Measurements from ENCODE around the gene CSNK1A1.

The CSNK1A1 gene

DNA sequence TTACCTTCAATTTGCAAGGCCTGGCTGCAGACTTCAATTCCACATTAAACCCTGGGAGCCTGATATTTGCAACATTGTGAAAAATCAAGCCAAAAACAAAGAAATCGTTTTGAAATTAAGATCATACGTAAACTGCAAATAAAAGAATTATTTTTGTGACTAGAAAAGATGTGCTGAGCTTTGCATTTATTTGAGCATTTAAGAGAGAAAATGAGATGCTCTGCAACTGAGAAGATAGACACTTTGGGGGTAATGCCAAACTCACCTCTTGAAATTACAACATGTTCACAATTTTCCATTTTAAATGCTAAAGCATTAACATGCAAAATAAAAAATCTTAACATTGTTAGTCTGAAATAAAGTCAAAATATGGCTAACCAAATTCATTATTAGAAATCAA, 46.6 kb downstream of the CSNK1A1 start:
- no peaks in the 10 kb centered on the region for H3K9me3 ChIP-seq (ENCODE audit: control insufficient read depth, low read length)
- H2AK5ac ChIP-seq (ENCODE audit: low read length, severe bottlenecking) = no peak overlapping the region
- DNase-seq = no peak
- no peak overlapping the region for H3K4ac ChIP-seq (ENCODE audit: low read depth in 1 of 2, low read length in 2 of 2)
- peak overlapping the region; percentile 33 for H3K9ac ChIP-seq (ENCODE audit: low read length)
- WGBS = 95% methylated on average over 2 of the region's 2 CpGs
- peaks cover 6% of the 10 kb centered on the region for H3K4me1 ChIP-seq (ENCODE audit: control insufficient read depth, insufficient read depth, low read depth, low read length)
- peaks cover 32 to 88% of the 10 kb centered on the region in 2 experiments for H3K36me3 ChIP-seq (ENCODE audit: control insufficient read depth in 1 of 2, insufficient read depth in 2 of 2, low read depth in 1 of 2, low read length in 2 of 2)
- no peak overlapping the region for H3K23ac ChIP-seq (ENCODE audit: low read length in 2 of 2)
- no peak overlapping the region for H2BK15ac ChIP-seq (ENCODE audit: low read depth, poor library complexity, severe bottlenecking)
- H2BK5ac ChIP-seq (ENCODE audit: low read depth, low read length, poor library complexity, severe bottlenecking) = no peak overlapping the region
- no peak overlapping the region for H3K4me2 ChIP-seq (ENCODE audit: low read length, poor library complexity, severe bottlenecking)
- H3K14ac ChIP-seq (ENCODE audit: low read length in 2 of 2) = no peak overlapping the region
- no peak overlapping the region for H3K4me3 ChIP-seq (ENCODE audit: insufficient read depth in 1 of 2, low read depth in 1 of 2, low read length in 2 of 2)
- no peak overlapping the region for H2BK120ac ChIP-seq (ENCODE audit: low read depth, low read length)
- H4K8ac ChIP-seq (ENCODE audit: low read length) = no peak overlapping the region
- H3K27me3 ChIP-seq (ENCODE audit: control insufficient read depth in 1 of 2, insufficient read depth in 1 of 2, low read length in 2 of 2) = no peaks in the 10 kb centered on the region
- H4K91ac ChIP-seq (ENCODE audit: low read length) = no peak overlapping the region
- peaks cover 8% of the 10 kb centered on the region for H3K79me1 ChIP-seq (replicated peaks; ENCODE audit: low read length, poor library complexity, severe bottlenecking)
- no peak overlapping the region for H2BK12ac ChIP-seq (ENCODE audit: low read length in 2 of 2)
- H3K18ac ChIP-seq (ENCODE audit: low read depth in 1 of 2, low read length in 2 of 2) = no peak overlapping the region
- H3K27ac ChIP-seq (ENCODE audit: low read length, poor library complexity, severe bottlenecking) = no peak overlapping the region
- no peak overlapping the region for H2AFZ ChIP-seq (ENCODE audit: low read depth, low read length)

DNA sequence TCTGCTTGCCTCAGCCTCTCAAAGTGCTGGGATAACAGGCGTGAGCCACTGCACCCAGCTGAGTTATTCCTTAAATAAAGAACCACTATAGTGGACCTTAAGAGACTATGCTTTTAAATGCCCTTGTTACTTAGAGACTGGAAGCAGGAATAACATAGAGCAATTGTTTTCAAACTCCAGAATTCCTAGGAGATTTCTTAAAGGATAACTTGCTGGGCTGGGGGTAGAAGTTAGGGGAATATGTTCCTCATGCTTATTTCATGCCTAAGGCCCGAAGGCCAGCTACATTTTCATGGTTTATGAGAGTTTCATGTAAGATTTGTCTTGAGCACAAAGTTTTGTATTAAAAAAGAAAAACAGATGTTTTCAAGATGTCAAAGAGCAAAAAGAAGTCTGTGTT, 48.2 kb downstream of the CSNK1A1 start:
- H3K4me3 ChIP-seq (ENCODE audit: insufficient read depth in 1 of 2, low read depth in 1 of 2, low read length in 2 of 2) = no peak overlapping the region
- H4K8ac ChIP-seq (ENCODE audit: low read length) = no peak overlapping the region
- no peak overlapping the region for H2AFZ ChIP-seq (ENCODE audit: low read depth, low read length)
- H2BK12ac ChIP-seq (ENCODE audit: low read length in 2 of 2) = no peak overlapping the region
- no peak overlapping the region for H2BK5ac ChIP-seq (ENCODE audit: low read depth, low read length, poor library complexity, severe bottlenecking)
- H3K4ac ChIP-seq (ENCODE audit: low read depth in 1 of 2, low read length in 2 of 2) = no peak overlapping the region
- no peak overlapping the region for H3K4me2 ChIP-seq (ENCODE audit: low read length, poor library complexity, severe bottlenecking)
- H3K9me3 ChIP-seq (ENCODE audit: control insufficient read depth, low read length) = no peaks in the 10 kb centered on the region
- peaks cover 22 to 88% of the 10 kb centered on the region in 2 experiments for H3K36me3 ChIP-seq (ENCODE audit: control insufficient read depth in 1 of 2, insufficient read depth in 2 of 2, low read depth in 1 of 2, low read length in 2 of 2)
- DNase-seq = no peak
- H3K27ac ChIP-seq (ENCODE audit: low read length, poor library complexity, severe bottlenecking) = no peak overlapping the region
- H3K9ac ChIP-seq (ENCODE audit: low read length) = peak overlapping the region; percentile 24
- H2AK5ac ChIP-seq (ENCODE audit: low read length, severe bottlenecking) = no peak overlapping the region
- H4K91ac ChIP-seq (ENCODE audit: low read length) = no peak overlapping the region
- H3K27me3 ChIP-seq (ENCODE audit: control insufficient read depth in 1 of 2, insufficient read depth in 1 of 2, low read length in 2 of 2) = no peaks in the 10 kb centered on the region
- H3K23ac ChIP-seq (ENCODE audit: low read length in 2 of 2) = no peak overlapping the region
- WGBS = 98% methylated on average over 1 of the region's 2 CpGs
- H2BK15ac ChIP-seq (ENCODE audit: low read depth, poor library complexity, severe bottlenecking) = no peak overlapping the region
- H3K79me1 ChIP-seq (replicated peaks; ENCODE audit: low read length, poor library complexity, severe bottlenecking) = no peaks in the 10 kb centered on the region
- H2BK120ac ChIP-seq (ENCODE audit: low read depth, low read length) = no peak overlapping the region
- no peak overlapping the region for H3K14ac ChIP-seq (ENCODE audit: low read length in 2 of 2)
- H3K18ac ChIP-seq (ENCODE audit: low read depth in 1 of 2, low read length in 2 of 2) = no peak overlapping the region
- peaks cover 2% of the 10 kb centered on the region for H3K4me1 ChIP-seq (ENCODE audit: control insufficient read depth, insufficient read depth, low read depth, low read length)

DNA sequence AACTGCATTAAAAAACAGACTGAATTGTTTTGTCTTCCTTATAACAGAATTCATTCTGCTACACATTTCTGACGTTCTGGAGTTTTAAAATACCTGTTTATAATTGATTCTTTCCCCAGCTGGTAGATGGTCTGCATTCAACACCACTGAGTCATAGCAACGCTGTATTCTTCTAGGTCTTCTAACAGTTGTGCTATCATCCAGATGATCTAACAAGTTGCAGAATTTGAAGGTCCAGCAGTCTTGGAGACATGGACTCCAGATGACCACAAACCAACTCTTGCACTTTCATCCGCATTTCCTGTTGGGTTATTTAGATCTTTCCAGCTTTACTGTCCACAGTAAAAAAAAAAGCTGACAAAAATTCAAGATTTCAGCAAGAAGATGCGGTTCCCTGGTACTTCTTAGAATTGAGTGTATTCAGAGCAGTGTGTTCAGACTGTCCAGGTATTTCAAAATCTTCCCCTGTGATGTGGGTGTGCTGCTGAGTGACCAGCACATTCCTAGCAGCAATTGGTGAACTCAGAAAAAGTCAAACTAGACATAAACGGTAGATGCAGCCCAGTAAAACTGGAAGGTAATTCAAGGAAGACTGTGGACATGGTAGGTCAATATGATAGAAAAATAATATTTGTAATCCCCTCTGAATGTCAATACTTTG, 50.2 kb downstream of the CSNK1A1 start:
- Histone ChIP-seq H3K36me3 (ENCODE audit: control insufficient read depth in 1 of 2, insufficient read depth in 2 of 2, low read depth in 1 of 2, low read length in 2 of 2) (peaks cover 14 to 83% of the 10 kb centered on the region in 2 experiments), H4K8ac (ENCODE audit: low read length) (no peak overlapping the region), H3K9me3 (ENCODE audit: control insufficient read depth, low read length) (no peaks in the 10 kb centered on the region), H3K14ac (ENCODE audit: low read length in 2 of 2) (no peak overlapping the region), H3K4me2 (ENCODE audit: low read length, poor library complexity, severe bottlenecking) (no peak overlapping the region), H3K4me3 (ENCODE audit: insufficient read depth in 1 of 2, low read depth in 1 of 2, low read length in 2 of 2) (no peak overlapping the region), H2AFZ (ENCODE audit: low read depth, low read length) (no peak overlapping the region), H3K27ac (ENCODE audit: low read length, poor library complexity, severe bottlenecking) (peak overlapping the region; percentile 59), H2BK5ac (ENCODE audit: low read depth, low read length, poor library complexity, severe bottlenecking) (no peak overlapping the region), H2AK5ac (ENCODE audit: low read length, severe bottlenecking) (no peak overlapping the region), H3K79me1 (replicated peaks; ENCODE audit: low read length, poor library complexity, severe bottlenecking) (no peaks in the 10 kb centered on the region), H2BK15ac (ENCODE audit: low read depth, poor library complexity, severe bottlenecking) (no peak overlapping the region), H2BK12ac (ENCODE audit: low read length in 2 of 2) (no peak overlapping the region), H4K91ac (ENCODE audit: low read length) (no peak overlapping the region), H3K9ac (ENCODE audit: low read length) (peak overlapping the region; percentile 7), H3K18ac (ENCODE audit: low read depth in 1 of 2, low read length in 2 of 2) (no peak overlapping the region), H3K23ac (ENCODE audit: low read length in 2 of 2) (no peak overlapping the region), H3K4me1 (ENCODE audit: control insufficient read depth, insufficient read depth, low read depth, low read length) (peaks cover 2% of the 10 kb centered on the region), H3K27me3 (ENCODE audit: control insufficient read depth in 1 of 2, insufficient read depth in 1 of 2, low read length in 2 of 2) (no peaks in the 10 kb centered on the region), H2BK120ac (ENCODE audit: low read depth, low read length) (no peak overlapping the region), H3K4ac (ENCODE audit: low read depth in 1 of 2, low read length in 2 of 2) (no peak overlapping the region)
- 33% methylated on average over 5 of the region's 5 CpGs for WGBS
- peak; percentile 96 for DNase-seq

DNA sequence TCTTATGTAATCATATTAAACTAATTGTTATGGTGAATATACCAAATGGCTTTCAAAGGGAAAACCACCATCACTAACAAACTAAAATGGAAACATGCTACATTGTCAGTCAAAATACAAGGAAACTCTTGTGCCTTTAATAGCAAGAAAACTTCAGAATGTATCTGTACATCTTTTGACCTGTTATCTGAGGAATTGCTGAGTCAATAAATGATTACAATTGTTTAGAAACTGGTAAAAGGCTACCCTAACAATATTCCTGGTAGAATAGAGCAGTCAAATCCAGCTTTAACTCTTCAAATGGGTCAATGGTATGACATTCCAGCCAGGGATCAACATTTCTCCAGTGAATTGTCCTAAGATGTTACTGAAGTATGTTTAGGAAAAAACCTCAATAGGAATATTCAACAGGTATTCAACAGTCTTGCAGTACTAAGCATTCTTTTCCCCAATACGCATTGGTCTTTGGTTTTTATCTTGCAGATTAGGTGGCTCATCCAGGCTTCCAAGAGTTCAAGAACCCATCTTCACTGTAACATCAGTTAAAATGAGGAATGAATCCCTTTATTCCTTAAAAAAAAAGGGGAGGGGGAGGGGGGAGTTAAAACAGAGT, 52.4 kb downstream of the CSNK1A1 start:
- Histone ChIP-seq H2BK5ac (ENCODE audit: low read depth, low read length, poor library complexity, severe bottlenecking) (no peak overlapping the region), H3K27ac (ENCODE audit: low read length, poor library complexity, severe bottlenecking) (no peak overlapping the region), H3K4ac (ENCODE audit: low read depth in 1 of 2, low read length in 2 of 2) (no peak overlapping the region), H2BK120ac (ENCODE audit: low read depth, low read length) (no peak overlapping the region), H3K18ac (ENCODE audit: low read depth in 1 of 2, low read length in 2 of 2) (no peak overlapping the region), H3K4me3 (ENCODE audit: insufficient read depth in 1 of 2, low read depth in 1 of 2, low read length in 2 of 2) (no peak overlapping the region), H2BK12ac (ENCODE audit: low read length in 2 of 2) (no peak overlapping the region), H3K36me3 (ENCODE audit: control insufficient read depth in 1 of 2, insufficient read depth in 2 of 2, low read depth in 1 of 2, low read length in 2 of 2) (peaks cover 8 to 83% of the 10 kb centered on the region in 2 experiments), H3K14ac (ENCODE audit: low read length in 2 of 2) (no peak overlapping the region), H3K4me1 (ENCODE audit: control insufficient read depth, insufficient read depth, low read depth, low read length) (peaks cover 2% of the 10 kb centered on the region), H3K9ac (ENCODE audit: low read length) (peak overlapping the region; percentile 85), H3K23ac (ENCODE audit: low read length in 2 of 2) (no peak overlapping the region), H3K9me3 (ENCODE audit: control insufficient read depth, low read length) (no peaks in the 10 kb centered on the region), H2AFZ (ENCODE audit: low read depth, low read length) (no peak overlapping the region), H4K8ac (ENCODE audit: low read length) (no peak overlapping the region), H3K27me3 (ENCODE audit: control insufficient read depth in 1 of 2, insufficient read depth in 1 of 2, low read length in 2 of 2) (no peaks in the 10 kb centered on the region), H4K91ac (ENCODE audit: low read length) (no peak overlapping the region), H2BK15ac (ENCODE audit: low read depth, poor library complexity, severe bottlenecking) (no peak overlapping the region), H3K4me2 (ENCODE audit: low read length, poor library complexity, severe bottlenecking) (no peak overlapping the region), H2AK5ac (ENCODE audit: low read length, severe bottlenecking) (no peak overlapping the region), H3K79me1 (replicated peaks; ENCODE audit: low read length, poor library complexity, severe bottlenecking) (no peaks in the 10 kb centered on the region)
- WGBS = 100% methylated on average over 1 of the region's 1 CpG
- no peak for DNase-seq
